GM23338 (cell line): ENCODE measurements around the gene MMP19. TPM values are rescaled to one million over a fixed set of nuclear protein-coding genes. Genes with fewer than 3 reads are reported as not detected.

Experiments
- ATAC-seq: fragments of 200-7000 bp; cut with Tn5 transposase; 3 replicates; pipeline ENCODE4 v1.9.1; 2020
- DNase-seq: peaks from one replicate; pipeline ENCODE4 v3.0.0-alpha.2; 2015; ENCODE audit warnings: low spot score
- H2AFZ ChIP-seq: fragments of 200-600 bp; sonication (generic); 2 replicates; pipeline ENCODE4 v1.8.0; 2016; ENCODE audit warnings: antibody characterized with exemption, mild to moderate bottlenecking, moderate library complexity
- H3F3A ChIP-seq: fragments of 200-600 bp; sonication (generic); replicated peaks from 2 replicates; pipeline ENCODE4 v1.8.0; 2017; ENCODE audit warnings: antibody characterized with exemption, mixed run types, low read depth
- H3K27ac ChIP-seq: fragments of 200-600 bp; sonication (generic); 2 replicates; pipeline ENCODE4 v1.6.1; 2016; ENCODE audit warnings: low read depth
- H3K27me3 ChIP-seq: fragments of 200-600 bp; sonication (generic); 2 replicates; pipeline ENCODE4 v1.8.0; 2016; ENCODE audit warnings: mild to moderate bottlenecking, mixed run types, moderate library complexity; ENCODE audit not compliant: insufficient read depth
- H3K36me3 ChIP-seq: fragments of 200-600 bp; sonication (generic); 2 replicates; pipeline ENCODE4 v1.8.0; 2016; ENCODE audit warnings: mild to moderate bottlenecking; ENCODE audit not compliant: insufficient read depth
- H3K4me1 ChIP-seq: fragments of 200-600 bp; sonication (generic); 2 replicates; pipeline ENCODE4 v1.8.0; 2016; ENCODE audit warnings: mild to moderate bottlenecking, moderate library complexity; ENCODE audit not compliant: insufficient read depth
- H3K4me2 ChIP-seq: fragments of 200-600 bp; sonication (generic); 2 replicates; pipeline ENCODE4 v1.7.1; 2017; ENCODE audit warnings: mixed run types
- H3K4me3 ChIP-seq: fragments of 200-600 bp; sonication (generic); 2 replicates; pipeline ENCODE4 v1.6.1; 2016; ENCODE audit warnings: mixed run types
- H3K79me2 ChIP-seq: fragments of 200-600 bp; sonication (generic); replicated peaks from 2 replicates; pipeline ENCODE4 v1.8.0; 2017; ENCODE audit warnings: mild to moderate bottlenecking; ENCODE audit not compliant: insufficient read depth
- H3K9me2 ChIP-seq: fragments of 200-600 bp; sonication (generic); 2 replicates; pipeline ENCODE4 v1.8.0; 2017; ENCODE audit not compliant: insufficient read depth
- H4K20me1 ChIP-seq: fragments of 200-600 bp; sonication (generic); replicated peaks from 2 replicates; pipeline ENCODE4 v1.8.0; 2017; ENCODE audit warnings: mild to moderate bottlenecking; ENCODE audit not compliant: insufficient read depth
- H3K27ac Mint-ChIP-seq: 2 replicates; pipeline ENCODE4 v1.8.0; 2020; ENCODE audit warnings: inconsistent platforms, mild to moderate bottlenecking, moderate library complexity, mixed read lengths
- H3K27me3 Mint-ChIP-seq: 3 replicates; pipeline ENCODE4 v1.8.0; 2022; ENCODE audit warnings: low read depth, mild to moderate bottlenecking, moderate library complexity, mixed read lengths, inconsistent platforms; ENCODE audit not compliant: insufficient read depth, poor library complexity
- H3K36me3 Mint-ChIP-seq: 3 replicates; pipeline ENCODE4 v1.8.0; 2021; ENCODE audit warnings: low read depth, mild to moderate bottlenecking, inconsistent platforms, moderate library complexity, mixed read lengths
- H3K4me1 Mint-ChIP-seq: 3 replicates; pipeline ENCODE4 v1.8.0; 2020; ENCODE audit warnings: mild to moderate bottlenecking, inconsistent platforms, mixed read lengths
- H3K4me3 Mint-ChIP-seq: 3 replicates; pipeline ENCODE4 v1.8.0; 2021; ENCODE audit warnings: moderate library complexity, mild to moderate bottlenecking, inconsistent platforms, mixed read lengths
- H3K9me3 Mint-ChIP-seq: 3 replicates; pipeline ENCODE4 v1.8.0; 2020; ENCODE audit warnings: moderate library complexity, mild to moderate bottlenecking, inconsistent platforms, mixed read lengths
- CREB1 ChIP-seq: fragments of 250-450 bp; sonication (Bioruptor Pico); IDR thresholded peaks from 2 replicates; pipeline ENCODE4 v1.5.0; 2020; ENCODE audit warnings: low read depth, mild to moderate bottlenecking, moderate library complexity
- ETS1 ChIP-seq: IDR thresholded peaks from 2 replicates; pipeline ENCODE4 v1.6.1; 2016; ENCODE audit warnings: antibody characterized with exemption
- EZH2 ChIP-seq: fragments of 200-600 bp; sonication (generic); IDR thresholded peaks from one replicate; pipeline ENCODE4 v1.8.0; 2017; ENCODE audit warnings: antibody characterized with exemption, mild to moderate bottlenecking, low read depth; ENCODE audit not compliant: unreplicated experiment
- EZH2phosphoT487 ChIP-seq: fragments of 200-600 bp; sonication (generic); IDR thresholded peaks from one replicate; pipeline ENCODE4 v1.8.1; 2018; ENCODE audit warnings: antibody characterized with exemption; ENCODE audit not compliant: unreplicated experiment
- JUNB ChIP-seq: IDR thresholded peaks from one replicate; pipeline ENCODE4 v1.6.1; 2016; ENCODE audit warnings: antibody characterized with exemption; ENCODE audit not compliant: unreplicated experiment
- NANOG ChIP-seq: IDR thresholded peaks from 2 replicates; pipeline ENCODE4 v1.6.1; 2016; ENCODE audit warnings: antibody characterized with exemption, borderline replicate concordance
- POLR2AphosphoS5 ChIP-seq: IDR thresholded peaks from 2 replicates; pipeline ENCODE4 v1.6.1; 2016; ENCODE audit warnings: antibody characterized with exemption, low read depth
- STAT1 ChIP-seq: IDR thresholded peaks from one replicate; pipeline ENCODE4 v1.6.1; 2016; ENCODE audit warnings: antibody characterized with exemption; ENCODE audit not compliant: unreplicated experiment
- ZNF114 ChIP-seq: fragments of 250-450 bp; sonication (Bioruptor Pico); IDR thresholded peaks from 2 replicates; pipeline ENCODE4 v1.5.0; 2020; ENCODE audit warnings: mild to moderate bottlenecking, moderate library complexity
- ZNF331 ChIP-seq: fragments of 250-450 bp; sonication (Bioruptor Pico); IDR thresholded peaks from 2 replicates; pipeline ENCODE4 v1.5.0; 2020; ENCODE audit warnings: low read depth, mild to moderate bottlenecking, moderate library complexity
- polyA plus RNA-seq: library from polyadenylated mRNA; unstranded; fragments of >200 nt; fragmentation: Nextera tagmentation; extraction: Ambion mirVana; gene quantifications from 2 replicates; pipeline ENCODE4 v1.2.1, GENCODE V29; 2016
- total RNA-seq: library from RNA; depleted of rRNA; stranded (reverse); fragments of >200 nt; shearing (Covaris generic); gene quantifications from 2 replicates; pipeline ENCODE4 v1.2.3, GENCODE V29; 2014
- TF ChIP-seq, protein P1 (sequence below): fragments of 250-450 bp; sonication (Bioruptor Pico); IDR thresholded peaks from 2 replicates; pipeline ENCODE4 v1.5.0; 2020; ENCODE audit warnings: mild to moderate bottlenecking, moderate library complexity
- TF ChIP-seq, protein P2 (sequence below): IDR thresholded peaks from one replicate; pipeline ENCODE4 v1.6.1; 2018; ENCODE audit warnings: antibody characterized with exemption; ENCODE audit not compliant: unreplicated experiment
- TF ChIP-seq, protein P3 (sequence below), 2 experiments: fragments of 200-600 bp in 1 of 2; sonication (generic) in 1 of 2; conservative IDR thresholded peaks; 2 replicates each; pipeline versions ENCODE4 v1.5.1 to v1.6.1; 2016 to 2017; ENCODE audit warnings: antibody characterized with exemption in 2 of 2, low read depth in 2 of 2, mild to moderate bottlenecking in 2 of 2, moderate library complexity in 1 of 2

MMP19 gene
- total and polyA plus RNA-seq, 2 experiments from 2014 or later: 1.4 to 1.5 TPM

DNA sequence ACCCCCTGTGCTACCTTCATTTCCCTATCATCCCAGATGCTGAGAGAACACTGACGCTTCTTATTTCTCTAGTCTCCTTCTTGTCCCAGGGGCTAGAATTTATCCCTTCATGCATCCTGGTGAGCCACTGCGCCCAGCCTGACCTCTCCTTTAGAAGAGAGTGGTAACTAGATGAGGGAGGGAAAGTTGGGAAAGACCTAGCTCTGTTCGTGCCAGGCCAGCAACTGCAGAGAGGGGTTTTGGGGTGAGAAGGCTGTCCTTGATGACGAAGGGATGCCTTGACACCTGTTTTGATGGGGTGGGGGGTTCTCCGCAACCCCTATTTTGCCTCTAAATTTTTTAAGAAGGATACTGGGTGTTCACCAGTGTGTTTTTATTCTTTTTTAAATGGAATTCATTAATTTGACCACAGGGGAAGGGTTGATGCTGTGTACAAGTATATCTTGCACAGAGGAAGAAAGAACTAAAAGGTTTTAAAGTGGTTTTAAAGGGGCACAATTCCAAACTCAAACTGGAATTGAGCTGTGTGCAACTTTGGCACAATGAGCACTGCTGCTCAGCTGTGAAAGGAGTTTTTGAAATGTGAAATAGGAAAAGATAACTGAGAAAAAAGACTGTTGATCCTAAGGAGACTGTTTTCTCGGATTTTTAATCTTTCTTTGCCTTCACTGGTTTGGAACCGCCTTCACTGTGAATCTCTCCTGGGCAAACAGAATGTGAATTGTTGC is 7.0 kb upstream of the MMP19 start:
- peaks cover 16% of the 10 kb centered on the region; the same call in 2 of the 3 replicates for H3K4me1 Mint-ChIP-seq
- H3K27ac Mint-ChIP-seq: no peak overlapping the region
- Histone ChIP-seq H3K27me3 (no peaks in the 10 kb centered on the region), H3K27ac (no peak overlapping the region), H3K4me1 (0 out of 2 replicates have a peak, but pooled peaks cover 4% of the 10 kb centered on the region), H3K4me2 (no peak overlapping the region), H3K4me3 (no peak overlapping the region), H3K79me2 (no peaks in the 10 kb centered on the region), H3K36me3 (no peaks in the 10 kb centered on the region), H2AFZ (peak overlapping the region; percentile 8; the same call in 1 of the 2 replicates), H3F3A (0 out of 2 replicates have a peak, but pooled peaks cover 3% of the 10 kb centered on the region), H3K9me2 (no peaks in the 10 kb centered on the region), H4K20me1 (no peaks in the 10 kb centered on the region)
- H3K4me3 Mint-ChIP-seq: no peak overlapping the region
- H3K9me3 Mint-ChIP-seq: no peaks in the 10 kb centered on the region
- ATAC-seq: no peak
- no peak for TF ChIP-seq NANOG
- TF ChIP-seq, protein P1, sequence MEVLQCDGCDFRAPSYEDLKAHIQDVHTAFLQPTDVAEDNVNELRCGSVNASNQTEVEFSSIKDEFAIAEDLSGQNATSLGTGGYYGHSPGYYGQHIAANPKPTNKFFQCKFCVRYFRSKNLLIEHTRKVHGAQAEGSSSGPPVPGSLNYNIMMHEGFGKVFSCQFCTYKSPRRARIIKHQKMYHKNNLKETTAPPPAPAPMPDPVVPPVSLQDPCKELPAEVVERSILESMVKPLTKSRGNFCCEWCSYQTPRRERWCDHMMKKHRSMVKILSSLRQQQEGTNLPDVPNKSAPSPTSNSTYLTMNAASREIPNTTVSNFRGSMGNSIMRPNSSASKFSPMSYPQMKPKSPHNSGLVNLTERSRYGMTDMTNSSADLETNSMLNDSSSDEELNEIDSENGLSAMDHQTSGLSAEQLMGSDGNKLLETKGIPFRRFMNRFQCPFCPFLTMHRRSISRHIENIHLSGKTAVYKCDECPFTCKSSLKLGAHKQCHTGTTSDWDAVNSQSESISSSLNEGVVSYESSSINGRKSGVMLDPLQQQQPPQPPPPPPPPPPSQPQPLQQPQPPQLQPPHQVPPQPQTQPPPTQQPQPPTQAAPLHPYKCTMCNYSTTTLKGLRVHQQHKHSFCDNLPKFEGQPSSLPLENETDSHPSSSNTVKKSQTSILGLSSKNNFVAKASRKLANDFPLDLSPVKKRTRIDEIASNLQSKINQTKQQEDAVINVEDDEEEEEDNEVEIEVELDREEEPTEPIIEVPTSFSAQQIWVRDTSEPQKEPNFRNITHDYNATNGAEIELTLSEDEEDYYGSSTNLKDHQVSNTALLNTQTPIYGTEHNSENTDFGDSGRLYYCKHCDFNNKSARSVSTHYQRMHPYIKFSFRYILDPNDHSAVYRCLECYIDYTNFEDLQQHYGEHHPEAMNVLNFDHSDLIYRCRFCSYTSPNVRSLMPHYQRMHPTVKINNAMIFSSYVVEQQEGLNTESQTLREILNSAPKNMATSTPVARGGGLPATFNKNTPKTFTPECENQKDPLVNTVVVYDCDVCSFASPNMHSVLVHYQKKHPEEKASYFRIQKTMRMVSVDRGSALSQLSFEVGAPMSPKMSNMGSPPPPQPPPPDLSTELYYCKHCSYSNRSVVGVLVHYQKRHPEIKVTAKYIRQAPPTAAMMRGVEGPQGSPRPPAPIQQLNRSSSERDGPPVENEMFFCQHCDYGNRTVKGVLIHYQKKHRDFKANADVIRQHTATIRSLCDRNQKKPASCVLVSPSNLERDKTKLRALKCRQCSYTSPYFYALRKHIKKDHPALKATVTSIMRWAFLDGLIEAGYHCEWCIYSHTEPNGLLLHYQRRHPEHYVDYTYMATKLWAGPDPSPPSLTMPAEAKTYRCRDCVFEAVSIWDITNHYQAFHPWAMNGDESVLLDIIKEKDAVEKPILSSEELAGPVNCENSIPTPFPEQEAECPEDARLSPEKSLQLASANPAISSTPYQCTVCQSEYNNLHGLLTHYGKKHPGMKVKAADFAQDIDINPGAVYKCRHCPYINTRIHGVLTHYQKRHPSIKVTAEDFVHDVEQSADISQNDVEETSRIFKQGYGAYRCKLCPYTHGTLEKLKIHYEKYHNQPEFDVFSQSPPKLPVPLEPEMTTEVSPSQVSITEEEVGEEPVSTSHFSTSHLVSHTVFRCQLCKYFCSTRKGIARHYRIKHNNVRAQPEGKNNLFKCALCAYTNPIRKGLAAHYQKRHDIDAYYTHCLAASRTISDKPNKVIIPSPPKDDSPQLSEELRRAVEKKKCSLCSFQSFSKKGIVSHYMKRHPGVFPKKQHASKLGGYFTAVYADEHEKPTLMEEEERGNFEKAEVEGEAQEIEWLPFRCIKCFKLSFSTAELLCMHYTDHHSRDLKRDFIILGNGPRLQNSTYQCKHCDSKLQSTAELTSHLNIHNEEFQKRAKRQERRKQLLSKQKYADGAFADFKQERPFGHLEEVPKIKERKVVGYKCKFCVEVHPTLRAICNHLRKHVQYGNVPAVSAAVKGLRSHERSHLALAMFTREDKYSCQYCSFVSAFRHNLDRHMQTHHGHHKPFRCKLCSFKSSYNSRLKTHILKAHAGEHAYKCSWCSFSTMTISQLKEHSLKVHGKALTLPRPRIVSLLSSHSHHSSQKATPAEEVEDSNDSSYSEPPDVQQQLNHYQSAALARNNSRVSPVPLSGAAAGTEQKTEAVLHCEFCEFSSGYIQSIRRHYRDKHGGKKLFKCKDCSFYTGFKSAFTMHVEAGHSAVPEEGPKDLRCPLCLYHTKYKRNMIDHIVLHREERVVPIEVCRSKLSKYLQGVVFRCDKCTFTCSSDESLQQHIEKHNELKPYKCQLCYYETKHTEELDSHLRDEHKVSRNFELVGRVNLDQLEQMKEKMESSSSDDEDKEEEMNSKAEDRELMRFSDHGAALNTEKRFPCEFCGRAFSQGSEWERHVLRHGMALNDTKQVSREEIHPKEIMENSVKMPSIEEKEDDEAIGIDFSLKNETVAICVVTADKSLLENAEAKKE (CRISPR knock-in tag): no peak
- TF ChIP-seq ETS1: no peak
- TF ChIP-seq ZNF331 (CRISPR knock-in tag): no peak
- TF ChIP-seq, protein P2, sequence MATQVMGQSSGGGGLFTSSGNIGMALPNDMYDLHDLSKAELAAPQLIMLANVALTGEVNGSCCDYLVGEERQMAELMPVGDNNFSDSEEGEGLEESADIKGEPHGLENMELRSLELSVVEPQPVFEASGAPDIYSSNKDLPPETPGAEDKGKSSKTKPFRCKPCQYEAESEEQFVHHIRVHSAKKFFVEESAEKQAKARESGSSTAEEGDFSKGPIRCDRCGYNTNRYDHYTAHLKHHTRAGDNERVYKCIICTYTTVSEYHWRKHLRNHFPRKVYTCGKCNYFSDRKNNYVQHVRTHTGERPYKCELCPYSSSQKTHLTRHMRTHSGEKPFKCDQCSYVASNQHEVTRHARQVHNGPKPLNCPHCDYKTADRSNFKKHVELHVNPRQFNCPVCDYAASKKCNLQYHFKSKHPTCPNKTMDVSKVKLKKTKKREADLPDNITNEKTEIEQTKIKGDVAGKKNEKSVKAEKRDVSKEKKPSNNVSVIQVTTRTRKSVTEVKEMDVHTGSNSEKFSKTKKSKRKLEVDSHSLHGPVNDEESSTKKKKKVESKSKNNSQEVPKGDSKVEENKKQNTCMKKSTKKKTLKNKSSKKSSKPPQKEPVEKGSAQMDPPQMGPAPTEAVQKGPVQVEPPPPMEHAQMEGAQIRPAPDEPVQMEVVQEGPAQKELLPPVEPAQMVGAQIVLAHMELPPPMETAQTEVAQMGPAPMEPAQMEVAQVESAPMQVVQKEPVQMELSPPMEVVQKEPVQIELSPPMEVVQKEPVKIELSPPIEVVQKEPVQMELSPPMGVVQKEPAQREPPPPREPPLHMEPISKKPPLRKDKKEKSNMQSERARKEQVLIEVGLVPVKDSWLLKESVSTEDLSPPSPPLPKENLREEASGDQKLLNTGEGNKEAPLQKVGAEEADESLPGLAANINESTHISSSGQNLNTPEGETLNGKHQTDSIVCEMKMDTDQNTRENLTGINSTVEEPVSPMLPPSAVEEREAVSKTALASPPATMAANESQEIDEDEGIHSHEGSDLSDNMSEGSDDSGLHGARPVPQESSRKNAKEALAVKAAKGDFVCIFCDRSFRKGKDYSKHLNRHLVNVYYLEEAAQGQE: no peak
- no peak for TF ChIP-seq JUNB
- TF ChIP-seq POLR2AphosphoS5: no peak
- TF ChIP-seq STAT1: no peak
- TF ChIP-seq EZH2: no peak
- no peak for TF ChIP-seq CREB1 (CRISPR knock-in tag)
- TF ChIP-seq, protein P3, sequence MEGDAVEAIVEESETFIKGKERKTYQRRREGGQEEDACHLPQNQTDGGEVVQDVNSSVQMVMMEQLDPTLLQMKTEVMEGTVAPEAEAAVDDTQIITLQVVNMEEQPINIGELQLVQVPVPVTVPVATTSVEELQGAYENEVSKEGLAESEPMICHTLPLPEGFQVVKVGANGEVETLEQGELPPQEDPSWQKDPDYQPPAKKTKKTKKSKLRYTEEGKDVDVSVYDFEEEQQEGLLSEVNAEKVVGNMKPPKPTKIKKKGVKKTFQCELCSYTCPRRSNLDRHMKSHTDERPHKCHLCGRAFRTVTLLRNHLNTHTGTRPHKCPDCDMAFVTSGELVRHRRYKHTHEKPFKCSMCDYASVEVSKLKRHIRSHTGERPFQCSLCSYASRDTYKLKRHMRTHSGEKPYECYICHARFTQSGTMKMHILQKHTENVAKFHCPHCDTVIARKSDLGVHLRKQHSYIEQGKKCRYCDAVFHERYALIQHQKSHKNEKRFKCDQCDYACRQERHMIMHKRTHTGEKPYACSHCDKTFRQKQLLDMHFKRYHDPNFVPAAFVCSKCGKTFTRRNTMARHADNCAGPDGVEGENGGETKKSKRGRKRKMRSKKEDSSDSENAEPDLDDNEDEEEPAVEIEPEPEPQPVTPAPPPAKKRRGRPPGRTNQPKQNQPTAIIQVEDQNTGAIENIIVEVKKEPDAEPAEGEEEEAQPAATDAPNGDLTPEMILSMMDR (conservative IDR thresholded peaks at IDR 0.05; ENCODE audit: low read depth in 2 of 2): no peak
- no peak for TF ChIP-seq ZNF114 (CRISPR knock-in tag)
- no peak for TF ChIP-seq EZH2phosphoT487
- H3K36me3 Mint-ChIP-seq: no peaks in the 10 kb centered on the region; the same call in 2 of the 3 replicates
- H3K27me3 Mint-ChIP-seq: peaks cover 9% of the 10 kb centered on the region
- no peak for DNase-seq
